Right lobe of liver (tissue), 4 donors: ENCODE data around the gene BICD2.

ENCODE experiments used
- CTCF ChIP-seq, 4 donors: fragments of 200-600 bp in 3 of 4; fragments of 450-650 bp in 1 of 4; IDR thresholded peaks; one replicate each; pipeline versions ENCODE4 v1.5.1 to v1.8.0; 2016 to 2022; ENCODE audit warnings: antibody characterized with exemption in 4 of 4, mild to moderate bottlenecking in 2 of 4
- POLR2A ChIP-seq: fragments of 450-650 bp; IDR thresholded peaks from one replicate; pipeline ENCODE4 v1.6.1; 2017; ENCODE audit warnings: antibody characterized with exemption, mild to moderate bottlenecking
- donor health status: DM: no; HTN: no; CAD: no.
- donor health status: DM: no; HTN: no; CAD: no.
- donor health status: DM: no; HTN: yes; CAD: no.

GRCh38 chr9:92745881-92746280 is 18.8 kb downstream of the BICD2 start:
- no peak for TF ChIP-seq CTCF (IDR thresholded peaks at IDR 0.05)
- TF ChIP-seq POLR2A: no peak
